Muscle of back (tissue), 13 donors: ENCODE results near the gene IFNB1. TPM values are rescaled to one million over a fixed set of nuclear protein-coding genes. Genes with fewer than 3 reads are reported as not detected.

Experiments
- DNase-seq, 3 donors: peaks; one replicate each; pipeline versions ENCODE4 v3.0.0 to v3.0.0-alpha.2; 2013
- long read RNA-seq, 9 donors: transcript quantifications; one replicate each; lab custom pipeline, GENCODE V29; 2026
- polyA plus RNA-seq, 10 donors: library from polyadenylated mRNA; unstranded; fragments of 120-200 nt; gene quantifications; one replicate each; pipeline ENCODE4 v1.2.1, GENCODE V29; 2013; ENCODE audit not compliant: insufficient read length in 10 of 10

IFNB1 gene
- not detected for polyA plus RNA-seq
- long read RNA-seq, donor 1, result 0 reads
- long read RNA-seq, donor 2, result 0 reads
- long read RNA-seq, donor 3, result 0 reads
- long read RNA-seq, donor 4, result 0 reads
- long read RNA-seq, donor 5, result 0 reads
- long read RNA-seq, donor 6, result 0 reads
- long read RNA-seq, donor 7, result 0 reads
- long read RNA-seq, donor 8, result 0 reads
- long read RNA-seq, donor 9, result 0 reads

- no peak for DNase-seq
Observed at GRCh38 chr9:21077781-21078180, at the start of gene IFNB1. Gene IFNB1 (minus strand): TSS chr9:21077942. CDS start chr9:21077869, 73 bp downstream.

- no peak for DNase-seq
Observed at GRCh38 chr9:21121595-21122251, 44.0 kb upstream of the IFNB1 start.

GRCh38 chr9:21121079-21121478, 43.3 kb upstream of the IFNB1 start:
- no peak for DNase-seq

GRCh38 chr9:21119093-21119770, 41.5 kb upstream of the IFNB1 start:
- peak in 1 of 3 donors; percentile 14 for DNase-seq

- no peak for DNase-seq
Observed at GRCh38 chr9:21114311-21114710, 36.6 kb upstream of the IFNB1 start.

- DNase-seq, result peak; percentile 70 to 79 (median 74)
Observed at GRCh38 chr9:21110708-21111576, 33.2 kb upstream of the IFNB1 start.

- DNase-seq, result no peak
Observed at GRCh38 chr9:21104787-21105186, 27.0 kb upstream of the IFNB1 start.

- DNase-seq, result no peak
Observed at GRCh38 chr9:21102305-21102704, 24.6 kb upstream of the IFNB1 start.

GRCh38 chr9:21097817-21098216, 20.1 kb upstream of the IFNB1 start:
- no peak for DNase-seq

- no peak for DNase-seq
Observed at GRCh38 chr9:21096901-21097255, 19.1 kb upstream of the IFNB1 start.

GRCh38 chr9:21096172-21096900, 18.6 kb upstream of the IFNB1 start:
- peak in 2 of 3 donors; percentile 14 to 36 for DNase-seq

- no peak for DNase-seq
Observed at GRCh38 chr9:21095561-21095960, 17.8 kb upstream of the IFNB1 start.

- DNase-seq, result no peak
Observed at GRCh38 chr9:21086538-21086937, 8.8 kb upstream of the IFNB1 start.

GRCh38 chr9:21085005-21085404, 7.3 kb upstream of the IFNB1 start:
- DNase-seq, result no peak

GRCh38 chr9:21084242-21084850, 6.6 kb upstream of the IFNB1 start:
- no peak for DNase-seq

GRCh38 chr9:21082671-21083070, 4.9 kb upstream of the IFNB1 start:
- no peak for DNase-seq

- DNase-seq, result no peak
Observed at GRCh38 chr9:21081999-21082398, 4.3 kb upstream of the IFNB1 start.

GRCh38 chr9:21081451-21081850, 3.7 kb upstream of the IFNB1 start:
- no peak for DNase-seq

GRCh38 chr9:21080793-21081192, 3.1 kb upstream of the IFNB1 start:
- DNase-seq, result no peak

- DNase-seq, result no peak
Observed at GRCh38 chr9:21078702-21079101, 960 bp upstream of the IFNB1 start.

- no peak for DNase-seq
Observed at GRCh38 chr9:21075484-21075883, 2.3 kb downstream of the IFNB1 start.
